ENCODE data around the gene HSP90B1.

GRCh38 chr12:103905730-103906349 lies 24.4 kb upstream of the HSP90B1 start:
- TF ChIP-seq ZNF274 (IDR thresholded peaks at IDR 0.05; ENCODE audit: low read depth, low read length) = no peak
- TF ChIP-seq YY1 (IDR thresholded peaks at IDR 0.05; ENCODE audit: insufficient read depth, insufficient read length) = no peak
